Ramos (cell line): ENCODE results near the gene CSMD2.

Experiments used
- in situ Hi-C: fragments of 300-500 bp; cut with MboI; formaldehyde crosslinking; loops from one replicate; pipeline ENCODE4 v1.14.3; 2022; ENCODE audit warnings: low sequenced_read_pairs; ENCODE audit not compliant: unreplicated experiment

The CSMD2 gene

GRCh38 chr1:34060901-34061415 lies 104.1 kb downstream of the CSMD2 start:
- in situ Hi-C loops, result no loop called here

GRCh38 chr1:34060187-34060730 lies 104.8 kb downstream of the CSMD2 start:
- in situ Hi-C loops, result no loop called here

GRCh38 chr1:34057347-34058130 lies 107.5 kb downstream of the CSMD2 start:
- in situ Hi-C loops, result no loop called here

- in situ Hi-C loops, result no loop called here
Measured at GRCh38 chr1:34055818-34056217, 109.2 kb downstream of the CSMD2 start.

GRCh38 chr1:34054920-34055319 lies 110.1 kb downstream of the CSMD2 start:
- in situ Hi-C loops, result no loop called here

GRCh38 chr1:34053660-34054059 lies 111.4 kb downstream of the CSMD2 start:
- in situ Hi-C loops, result no loop called here

- in situ Hi-C loops, result no loop called here
Measured at GRCh38 chr1:34052565-34052964, 112.5 kb downstream of the CSMD2 start.

GRCh38 chr1:34050709-34051485 lies 114.1 kb downstream of the CSMD2 start:
- in situ Hi-C loops, result no loop called here

- in situ Hi-C loops, result no loop called here
Measured at GRCh38 chr1:34049994-34050393, 115.0 kb downstream of the CSMD2 start.

- in situ Hi-C loops, result no loop called here
Measured at GRCh38 chr1:34049477-34049876, 115.6 kb downstream of the CSMD2 start.

GRCh38 chr1:34037856-34038255 lies 127.2 kb downstream of the CSMD2 start:
- in situ Hi-C loops, result no loop called here

GRCh38 chr1:34037109-34037508 lies 127.9 kb downstream of the CSMD2 start:
- in situ Hi-C loops, result no loop called here

GRCh38 chr1:34034036-34034435 lies 131.0 kb downstream of the CSMD2 start:
- in situ Hi-C loops, result no loop called here

- in situ Hi-C loops, result no loop called here
Measured at GRCh38 chr1:34029954-34030353, 135.1 kb downstream of the CSMD2 start.

- in situ Hi-C loops, result no loop called here
Measured at GRCh38 chr1:34029515-34029914, 135.5 kb downstream of the CSMD2 start.

GRCh38 chr1:34028381-34029055 lies 136.5 kb downstream of the CSMD2 start:
- in situ Hi-C loops, result no loop called here

- in situ Hi-C loops, result no loop called here
Measured at GRCh38 chr1:34025675-34026074, 139.4 kb downstream of the CSMD2 start.

- in situ Hi-C loops, result no loop called here
Measured at GRCh38 chr1:34024485-34024884, 140.5 kb downstream of the CSMD2 start.

GRCh38 chr1:34019741-34020552 lies 145.1 kb downstream of the CSMD2 start:
- in situ Hi-C loops, result no loop called here

- in situ Hi-C loops, result no loop called here
Measured at GRCh38 chr1:34018285-34018684, 146.7 kb downstream of the CSMD2 start.
